ENCODE results near the gene SELP. TPM values are rescaled to one million over a fixed set of nuclear protein-coding genes. Genes with fewer than 3 reads are reported as not detected.

SELP gene
- total and polyA plus RNA-seq, 4 donors: 1.7 to 8.1 (median 2.4) TPM

DNA sequence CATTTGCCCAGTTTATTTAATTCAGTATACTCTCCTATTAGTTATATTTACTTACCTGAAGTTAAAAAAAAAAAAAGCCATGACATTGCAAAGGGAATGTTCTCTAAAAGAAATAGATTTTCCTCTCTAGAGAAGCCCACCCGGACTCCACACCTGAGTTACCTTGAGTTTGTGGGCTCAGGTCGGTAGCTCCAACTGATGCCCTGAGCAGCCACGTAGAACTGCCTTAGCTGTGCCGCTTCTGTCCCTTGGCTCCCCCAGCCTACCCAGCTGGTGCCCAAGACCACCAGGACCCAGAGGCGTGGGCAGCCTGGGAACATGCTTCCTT lies 43.9 kb downstream of the SELP start:
- peaks cover 0 to 5% (median 2%) of the 10 kb centered on the region in 4 donors for H3K36me3 ChIP-seq (ENCODE audit: control insufficient read depth in 4 of 4, insufficient read depth in 3 of 4, low read depth in 1 of 4, low read length in 3 of 4)
- H3K4me1 ChIP-seq (ENCODE audit: control insufficient read depth in 4 of 4, insufficient read depth in 4 of 4, low read length in 3 of 4): peaks cover 5 to 34% (median 26%) of the 10 kb centered on the region in 4 donors
- DNase-seq (ENCODE audit: low spot score): no peak
- no peaks in the 10 kb centered on the region for H3K27me3 ChIP-seq (ENCODE audit: control insufficient read depth in 4 of 4, insufficient read depth in 4 of 4, low read length in 3 of 4)
- H3K9me3 ChIP-seq (ENCODE audit: control insufficient read depth in 4 of 4, low read length in 3 of 4): no peaks in the 10 kb centered on the region
- WGBS: 10% methylated on average over 5 of the region's 5 CpGs
- H3K27ac ChIP-seq (ENCODE audit: low read depth in 1 of 2, low read length in 2 of 2): peak overlapping the region; percentile 91 to 94
- H3K4me3 ChIP-seq (ENCODE audit: low read depth in 1 of 3, low read length in 3 of 3): peak overlapping the region; percentile 70 to 90 (median 89)
- no peak for TF ChIP-seq YY1 (IDR thresholded peaks at IDR 0.05)
- TF ChIP-seq, protein P1, sequence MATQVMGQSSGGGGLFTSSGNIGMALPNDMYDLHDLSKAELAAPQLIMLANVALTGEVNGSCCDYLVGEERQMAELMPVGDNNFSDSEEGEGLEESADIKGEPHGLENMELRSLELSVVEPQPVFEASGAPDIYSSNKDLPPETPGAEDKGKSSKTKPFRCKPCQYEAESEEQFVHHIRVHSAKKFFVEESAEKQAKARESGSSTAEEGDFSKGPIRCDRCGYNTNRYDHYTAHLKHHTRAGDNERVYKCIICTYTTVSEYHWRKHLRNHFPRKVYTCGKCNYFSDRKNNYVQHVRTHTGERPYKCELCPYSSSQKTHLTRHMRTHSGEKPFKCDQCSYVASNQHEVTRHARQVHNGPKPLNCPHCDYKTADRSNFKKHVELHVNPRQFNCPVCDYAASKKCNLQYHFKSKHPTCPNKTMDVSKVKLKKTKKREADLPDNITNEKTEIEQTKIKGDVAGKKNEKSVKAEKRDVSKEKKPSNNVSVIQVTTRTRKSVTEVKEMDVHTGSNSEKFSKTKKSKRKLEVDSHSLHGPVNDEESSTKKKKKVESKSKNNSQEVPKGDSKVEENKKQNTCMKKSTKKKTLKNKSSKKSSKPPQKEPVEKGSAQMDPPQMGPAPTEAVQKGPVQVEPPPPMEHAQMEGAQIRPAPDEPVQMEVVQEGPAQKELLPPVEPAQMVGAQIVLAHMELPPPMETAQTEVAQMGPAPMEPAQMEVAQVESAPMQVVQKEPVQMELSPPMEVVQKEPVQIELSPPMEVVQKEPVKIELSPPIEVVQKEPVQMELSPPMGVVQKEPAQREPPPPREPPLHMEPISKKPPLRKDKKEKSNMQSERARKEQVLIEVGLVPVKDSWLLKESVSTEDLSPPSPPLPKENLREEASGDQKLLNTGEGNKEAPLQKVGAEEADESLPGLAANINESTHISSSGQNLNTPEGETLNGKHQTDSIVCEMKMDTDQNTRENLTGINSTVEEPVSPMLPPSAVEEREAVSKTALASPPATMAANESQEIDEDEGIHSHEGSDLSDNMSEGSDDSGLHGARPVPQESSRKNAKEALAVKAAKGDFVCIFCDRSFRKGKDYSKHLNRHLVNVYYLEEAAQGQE (IDR thresholded peaks at IDR 0.05): no peak
- TF ChIP-seq FOXA1 (IDR thresholded peaks at IDR 0.05): no peak
- no peak for TF ChIP-seq HNF4G (IDR thresholded peaks at IDR 0.05)
- TF ChIP-seq JUND (IDR thresholded peaks at IDR 0.05): no peak
- TF ChIP-seq, protein P2, sequence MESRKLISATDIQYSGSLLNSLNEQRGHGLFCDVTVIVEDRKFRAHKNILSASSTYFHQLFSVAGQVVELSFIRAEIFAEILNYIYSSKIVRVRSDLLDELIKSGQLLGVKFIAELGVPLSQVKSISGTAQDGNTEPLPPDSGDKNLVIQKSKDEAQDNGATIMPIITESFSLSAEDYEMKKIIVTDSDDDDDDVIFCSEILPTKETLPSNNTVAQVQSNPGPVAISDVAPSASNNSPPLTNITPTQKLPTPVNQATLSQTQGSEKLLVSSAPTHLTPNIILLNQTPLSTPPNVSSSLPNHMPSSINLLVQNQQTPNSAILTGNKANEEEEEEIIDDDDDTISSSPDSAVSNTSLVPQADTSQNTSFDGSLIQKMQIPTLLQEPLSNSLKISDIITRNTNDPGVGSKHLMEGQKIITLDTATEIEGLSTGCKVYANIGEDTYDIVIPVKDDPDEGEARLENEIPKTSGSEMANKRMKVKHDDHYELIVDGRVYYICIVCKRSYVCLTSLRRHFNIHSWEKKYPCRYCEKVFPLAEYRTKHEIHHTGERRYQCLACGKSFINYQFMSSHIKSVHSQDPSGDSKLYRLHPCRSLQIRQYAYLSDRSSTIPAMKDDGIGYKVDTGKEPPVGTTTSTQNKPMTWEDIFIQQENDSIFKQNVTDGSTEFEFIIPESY (IDR thresholded peaks at IDR 0.05): no peak
- TF ChIP-seq HNF4A (conservative IDR thresholded peaks at IDR 0.05): no peak
- TF ChIP-seq EGR1 (IDR thresholded peaks at IDR 0.05; ENCODE audit: low read depth in 2 of 2): no peak
- TF ChIP-seq NR2F2 (IDR thresholded peaks at IDR 0.05): no peak
- no peak for TF ChIP-seq SP1 (IDR thresholded peaks at IDR 0.05)
- no peak for TF ChIP-seq FOXA2 (IDR thresholded peaks at IDR 0.05)
- TF ChIP-seq RXRA (IDR thresholded peaks at IDR 0.05): no peak
- no peak for TF ChIP-seq TAF1 (conservative IDR thresholded peaks at IDR 0.05)
- TF ChIP-seq, protein P3, sequence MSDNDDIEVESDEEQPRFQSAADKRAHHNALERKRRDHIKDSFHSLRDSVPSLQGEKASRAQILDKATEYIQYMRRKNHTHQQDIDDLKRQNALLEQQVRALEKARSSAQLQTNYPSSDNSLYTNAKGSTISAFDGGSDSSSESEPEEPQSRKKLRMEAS (IDR thresholded peaks at IDR 0.05): no peak
- no peak for TF ChIP-seq GABPA (IDR thresholded peaks at IDR 0.05 in 1 of 2, conservative IDR thresholded peaks at IDR 0.05 in 1 of 2)
- H3K9ac ChIP-seq (ENCODE audit: low read depth in 1 of 2, low read length in 2 of 2): peak overlapping the region; percentile 82 to 97

DNA sequence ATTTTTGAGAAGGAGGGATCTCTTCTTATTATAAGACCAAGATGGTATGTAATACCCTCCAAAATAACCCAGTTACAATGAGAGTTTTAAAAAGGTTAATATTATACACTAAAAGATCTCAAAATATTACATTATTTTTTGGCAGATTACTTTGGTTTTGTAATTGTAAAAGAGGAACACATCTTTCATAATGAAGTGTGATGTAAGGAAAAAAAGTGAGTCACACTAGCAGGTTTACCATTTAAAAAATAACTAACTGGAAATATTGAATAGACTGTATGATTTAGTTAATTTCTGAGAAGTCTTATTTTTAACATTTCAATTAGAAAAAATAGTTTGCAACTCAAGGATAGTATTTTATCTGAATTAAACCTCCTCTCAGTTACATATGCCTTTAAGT lies 44.7 kb downstream of the SELP start:
- Histone ChIP-seq H3K27me3 (ENCODE audit: control insufficient read depth in 4 of 4, insufficient read depth in 4 of 4, low read length in 3 of 4) (no peaks in the 10 kb centered on the region), H3K4me3 (ENCODE audit: low read depth in 1 of 3, low read length in 3 of 3) (peak overlapping the region; percentile 70 to 90 (median 89)), H3K9ac (ENCODE audit: low read depth in 1 of 2, low read length in 2 of 2) (peak overlapping the region; percentile 82 to 97), H3K36me3 (ENCODE audit: control insufficient read depth in 4 of 4, insufficient read depth in 3 of 4, low read depth in 1 of 4, low read length in 3 of 4) (peaks cover 0 to 9% (median 3%) of the 10 kb centered on the region in 4 donors), H3K27ac (ENCODE audit: low read depth in 1 of 2, low read length in 2 of 2) (peak overlapping the region; percentile 91 to 94), H3K4me1 (ENCODE audit: control insufficient read depth in 4 of 4, insufficient read depth in 4 of 4, low read length in 3 of 4) (peaks cover 7 to 36% (median 26%) of the 10 kb centered on the region in 4 donors), H3K9me3 (ENCODE audit: control insufficient read depth in 4 of 4, low read length in 3 of 4) (no peaks in the 10 kb centered on the region)
- peak; percentile 3 to 17 for TF ChIP-seq JUND (IDR thresholded peaks at IDR 0.05)
- TF ChIP-seq HNF4A (conservative IDR thresholded peaks at IDR 0.05): no peak
- no peak for DNase-seq (ENCODE audit: low spot score)

Measured in liver (tissue), 9 donors.